Neural cell (in vitro differentiated cells): ENCODE data around the gene ST7L. TPM values are rescaled to one million over a fixed set of nuclear protein-coding genes. Genes with fewer than 3 reads are reported as not detected.

Experiments used
- H2AFZ ChIP-seq: fragments of 200-600, 300-800 bp; sonication (generic), shearing (Covaris generic); 2 replicates; pipeline ENCODE4 v1.6.0; 2014; ENCODE audit warnings: low read depth, mild to moderate bottlenecking, antibody characterized with exemption, low read length, moderate library complexity
- H3F3A ChIP-seq: fragments of 200-600 bp; shearing (Covaris generic); 2 replicates; pipeline ENCODE4 v1.6.1; 2016; ENCODE audit warnings: mild to moderate bottlenecking, moderate library complexity, mixed read lengths, antibody characterized with exemption, low read length; ENCODE audit not compliant: insufficient read depth, poor library complexity, severe bottlenecking
- H3K27ac ChIP-seq: fragments of 200-600, 300-800 bp; sonication (generic), shearing (Covaris generic); 2 replicates; pipeline ENCODE4 v1.5.1; 2014; ENCODE audit warnings: mild to moderate bottlenecking, low read length, moderate library complexity
- H3K27me3 ChIP-seq: fragments of 300-800, 200-600 bp; sonication (generic), shearing (Covaris generic); 2 replicates; pipeline ENCODE4 v1.6.0; 2014; ENCODE audit warnings: mild to moderate bottlenecking, low read depth, low read length, moderate library complexity; ENCODE audit not compliant: insufficient read depth
- H3K36me3 ChIP-seq: fragments of 300-800, 200-600 bp; sonication (generic), shearing (Covaris generic); 2 replicates; pipeline ENCODE4 v1.5.1; 2014; ENCODE audit warnings: mild to moderate bottlenecking, antibody characterized with exemption, low read length, moderate library complexity; ENCODE audit not compliant: insufficient read depth
- H3K4me2 ChIP-seq: fragments of 300-800, 200-600 bp; sonication (generic), shearing (Covaris generic); 2 replicates; pipeline ENCODE4 v1.6.0; 2014; ENCODE audit warnings: mild to moderate bottlenecking, low read length
- H3K4me3 ChIP-seq: fragments of 300-800, 200-600 bp; sonication (generic), shearing (Covaris generic); 2 replicates; pipeline ENCODE4 v1.5.1; 2014; ENCODE audit warnings: mild to moderate bottlenecking, low read length, moderate library complexity
- H3K79me2 ChIP-seq: fragments of 200-600 bp; shearing (Covaris generic); replicated peaks from 2 replicates; pipeline ENCODE4 v1.6.0; 2014; ENCODE audit warnings: mild to moderate bottlenecking, low read length, moderate library complexity; ENCODE audit not compliant: insufficient read depth
- H3K9ac ChIP-seq: fragments of 300-800, 200-600 bp; sonication (generic), shearing (Covaris generic); 2 replicates; pipeline ENCODE4 v1.6.1; 2016; ENCODE audit warnings: mild to moderate bottlenecking, low read length, mixed read lengths
- H3K9me2 ChIP-seq: fragments of 200-600 bp; shearing (Covaris generic); 2 replicates; pipeline ENCODE4 v1.6.1; 2016; ENCODE audit warnings: mild to moderate bottlenecking, low read length, mixed read lengths; ENCODE audit not compliant: insufficient read depth
- H3K9me3 ChIP-seq: fragments of 200-600, 300-800 bp; sonication (generic), shearing (Covaris generic); 2 replicates; pipeline ENCODE4 v1.6.1; 2016; ENCODE audit warnings: mild to moderate bottlenecking, mixed run types, low read length, moderate library complexity, mixed read lengths
- H4K20me1 ChIP-seq: fragments of 200-600 bp; shearing (Covaris generic); 2 replicates; pipeline ENCODE4 v1.6.1; 2016; ENCODE audit warnings: mild to moderate bottlenecking, mixed run types; ENCODE audit not compliant: insufficient read depth
- CTCF ChIP-seq: fragments of 450-650 bp; IDR thresholded peaks from 2 replicates; pipeline ENCODE4 v1.5.1; 2014; ENCODE audit warnings: antibody characterized with exemption, mild to moderate bottlenecking, moderate library complexity; ENCODE audit not compliant: poor library complexity, severe bottlenecking
- EP300 ChIP-seq: fragments of 450-650 bp; conservative IDR thresholded peaks from 2 replicates; pipeline ENCODE4 v1.6.1; 2014; ENCODE audit warnings: antibody characterized with exemption, mild to moderate bottlenecking, moderate library complexity; ENCODE audit not compliant: poor library complexity, severe bottlenecking
- MXI1 ChIP-seq: fragments of 450-650 bp; conservative IDR thresholded peaks from 2 replicates; pipeline ENCODE4 v1.6.1; 2014; ENCODE audit warnings: antibody characterized with exemption, mild to moderate bottlenecking; ENCODE audit not compliant: poor library complexity, severe bottlenecking
- POLR2AphosphoS5 ChIP-seq: IDR thresholded peaks from 2 replicates; pipeline ENCODE4 v1.6.1; 2012
- RAD21 ChIP-seq: fragments of 450-650 bp; conservative IDR thresholded peaks from 2 replicates; pipeline ENCODE4 v1.6.1; 2014; ENCODE audit warnings: antibody characterized with exemption, mild to moderate bottlenecking, moderate library complexity
- REST ChIP-seq: IDR thresholded peaks from 2 replicates; pipeline ENCODE4 v1.6.1; 2012; ENCODE audit warnings: borderline replicate concordance
- SMC3 ChIP-seq: fragments of 450-650 bp; conservative IDR thresholded peaks from 2 replicates; pipeline ENCODE4 v1.6.1; 2014; ENCODE audit warnings: antibody characterized with exemption, mild to moderate bottlenecking, moderate library complexity; ENCODE audit not compliant: poor library complexity
- TAF1 ChIP-seq: IDR thresholded peaks from 2 replicates; pipeline ENCODE4 v1.6.1; 2012; ENCODE audit warnings: low read depth
- polyA minus RNA-seq: library from RNA; depleted of rRNA, polyadenylated mRNA; stranded (reverse); fragments of >200 nt; gene quantifications from 2 replicates; pipeline ENCODE4 v1.2.3, GENCODE V29; 2014
- polyA plus RNA-seq: library from polyadenylated mRNA; depleted of rRNA; stranded (reverse); fragments of >200 nt; gene quantifications from 2 replicates; pipeline ENCODE4 v1.2.3, GENCODE V29; 2014

ST7L gene
- polyA plus RNA-seq (33.7 and 34.5 TPM in 2 replicates), polyA minus RNA-seq (41.1 and 41.6 TPM in 2 replicates)

GRCh38 chr1:112618721-112619517, at the start of gene ST7L:
ST7L (minus strand) TSS chr1:112619141; CDS start chr1:112619113, 28 bp downstream.
- Histone ChIP-seq H3K4me2 (peak within 1 kb of the TSS; percentile 94), H3F3A (no peaks in the 10 kb centered on the region), H3K9me3 (no peaks in the 10 kb centered on the region), H3K9ac (peak within 1 kb of the TSS; percentile 92), H3K27me3 (no peaks in the 10 kb centered on the region), H3K27ac (peak within 1 kb of the TSS; percentile 97), H3K36me3 (no peaks in the 10 kb centered on the region), H3K4me3 (peak within 1 kb of the TSS; percentile 80), H2AFZ (peak within 1 kb of the TSS; percentile 89), H4K20me1 (no peaks in the 10 kb centered on the region), H3K79me2 (peaks cover 64% of the 10 kb centered on the region), H3K9me2 (no peaks in the 10 kb centered on the region)
- TF ChIP-seq MXI1 (peak; percentile 78), EP300 (no peak), SMC3 (peak; percentile 10), RAD21 (no peak), POLR2AphosphoS5 (peak; percentile 87), REST (peak; percentile 98), TAF1 (peak; percentile 97)

- no peak overlapping the region for H3K4me2 ChIP-seq
- no peaks in the 10 kb centered on the region for H3K9me2 ChIP-seq
- H3F3A ChIP-seq: no peaks in the 10 kb centered on the region
- H3K79me2 ChIP-seq: no peaks in the 10 kb centered on the region
- no peak overlapping the region for H3K4me3 ChIP-seq
- H3K9ac ChIP-seq: no peak overlapping the region
- peaks cover 12% of the 10 kb centered on the region for H3K36me3 ChIP-seq
- H3K27ac ChIP-seq: no peak overlapping the region
- no peaks in the 10 kb centered on the region for H4K20me1 ChIP-seq
- H3K9me3 ChIP-seq: no peaks in the 10 kb centered on the region
- TF ChIP-seq MXI1: no peak
- no peak for TF ChIP-seq CTCF
- no peak for TF ChIP-seq REST
- TF ChIP-seq POLR2AphosphoS5: no peak
- TF ChIP-seq RAD21: no peak
- no peaks in the 10 kb centered on the region for H3K27me3 ChIP-seq
- H2AFZ ChIP-seq: no peak overlapping the region
Observed at GRCh38 chr1:112666946-112667345, 48.0 kb upstream of the ST7L start.
